WTC11 (cell line): ENCODE data around the gene CAV3.

Experiments
- ATF2 ChIP-seq: sonication (generic); formaldehyde crosslinking; IDR thresholded peaks from 2 replicates; pipeline ENCODE4 v1.8.1; 2022; ENCODE audit warnings: low read depth, missing genetic modification reagents, borderline replicate concordance
- CREB1 ChIP-seq: sonication (generic); formaldehyde crosslinking; IDR thresholded peaks from 2 replicates; pipeline ENCODE4 v1.8.0; 2023; ENCODE audit warnings: mild to moderate bottlenecking, missing genetic modification reagents
- CTCF ChIP-seq: fragments of 200-600 bp; IDR thresholded peaks from 2 replicates; pipeline ENCODE4 v1.8.0; 2022; ENCODE audit warnings: antibody characterized with exemption
- E2F5 ChIP-seq: sonication (generic); formaldehyde crosslinking; IDR thresholded peaks from 2 replicates; pipeline ENCODE4 v1.8.1; 2022; ENCODE audit warnings: mild to moderate bottlenecking, moderate library complexity, missing genetic modification reagents
- GABPB1 ChIP-seq: sonication (generic); formaldehyde crosslinking; IDR thresholded peaks from 2 replicates; pipeline ENCODE4 v1.8.1; 2023; ENCODE audit warnings: mild to moderate bottlenecking, missing genetic modification reagents
- ZNF232 ChIP-seq: sonication (generic); formaldehyde crosslinking; IDR thresholded peaks from 2 replicates; pipeline ENCODE4 v1.8.0; 2022; ENCODE audit warnings: mild to moderate bottlenecking, missing genetic modification reagents

GRCh38 chr3:8737301-8737700 is 3.7 kb downstream of the CAV3 start:
- no peak for TF ChIP-seq ZNF232 (CRISPR knock-in tag)
- no peak for TF ChIP-seq E2F5 (CRISPR knock-in tag)
- TF ChIP-seq CREB1 (CRISPR knock-in tag) = no peak
- no peak for TF ChIP-seq CTCF
- TF ChIP-seq ATF2 (CRISPR knock-in tag) = no peak
- no peak for TF ChIP-seq GABPB1
